PC-9 (cell line): ENCODE data around the gene MCCD1. TPM values are rescaled to one million over a fixed set of nuclear protein-coding genes. Genes with fewer than 3 reads are reported as not detected.
A peak's percentile ranks its signal among the peaks of the same experiment; 100 is the strongest.

Source experiments
- BruUV-seq: library from RNA; stranded (reverse); fragments of 400-500 nt; replicated peaks from 2 replicates; lab custom pipeline; 2021; lab: Mats Ljungman, UMichigan
- CTCF ChIA-PET: fragments of 300-600 bp; sonication (Branson Sonifier 250); formaldehyde crosslinking; loops from one replicate; lab custom pipeline; 2022; ENCODE audit warnings: antibody characterized with exemption; lab: Charles Lee
- POLR2A ChIA-PET: fragments of 300-600 bp; sonication (Branson Sonifier 250); formaldehyde crosslinking; loops from one replicate; lab custom pipeline; 2022; ENCODE audit warnings: antibody characterized with exemption; ENCODE audit not compliant: unreplicated experiment; lab: Charles Lee
- DNase-seq, 2 experiments: peaks; one replicate each; pipeline versions ENCODE4 v3.0.0 to v3.0.0-alpha.2; 2015 to 2022; ENCODE audit warnings: mixed read lengths in 1 of 2
- H2AFZ ChIP-seq: fragments of 200-600 bp; sonication (generic); 2 replicates; pipeline ENCODE4 v1.8.1; 2017; ENCODE audit warnings: antibody characterized with exemption
- H3F3A ChIP-seq: fragments of 200-600 bp; sonication (generic); 2 replicates; pipeline ENCODE4 v1.8.1; 2017; ENCODE audit warnings: antibody characterized with exemption, mild to moderate bottlenecking, low read depth; ENCODE audit not compliant: insufficient read depth
- H3K27ac ChIP-seq: fragments of 200-600 bp; sonication (generic); 2 replicates; pipeline ENCODE4 v1.6.1; 2016; ENCODE audit warnings: mixed run types
- H3K27me3 ChIP-seq: fragments of 200-600 bp; sonication (generic); 2 replicates; pipeline ENCODE4 v1.6.1; 2016; ENCODE audit warnings: low read depth, mixed run types; ENCODE audit not compliant: insufficient read depth
- H3K36me3 ChIP-seq: fragments of 200-600 bp; sonication (generic); 2 replicates; pipeline ENCODE4 v1.6.1; 2016; ENCODE audit warnings: low read depth, mixed run types
- H3K4me1 ChIP-seq: fragments of 200-600 bp; sonication (generic); replicated peaks from 2 replicates; pipeline ENCODE4 v1.6.1; 2016; ENCODE audit warnings: mixed run types; ENCODE audit not compliant: insufficient read depth
- H3K4me2 ChIP-seq: fragments of 200-600 bp; sonication (generic); 2 replicates; pipeline ENCODE4 v1.6.1; 2017; ENCODE audit warnings: mixed run types
- H3K4me3 ChIP-seq: fragments of 200-600 bp; sonication (generic); 2 replicates; pipeline ENCODE4 v1.6.1; 2016; ENCODE audit warnings: mixed run types
- H3K79me2 ChIP-seq: fragments of 200-600 bp; sonication (generic); 2 replicates; pipeline ENCODE4 v1.6.1; 2017; ENCODE audit warnings: low read depth, mixed run types
- H3K9me2 ChIP-seq: fragments of 200-600 bp; sonication (generic); 2 replicates; pipeline ENCODE4 v1.8.1; 2017; ENCODE audit warnings: mild to moderate bottlenecking; ENCODE audit not compliant: insufficient read depth
- H3K9me3 ChIP-seq: fragments of 200-600 bp; sonication (generic); 2 replicates; pipeline ENCODE4 v1.8.1; 2016; ENCODE audit warnings: low read depth; ENCODE audit not compliant: insufficient read depth
- H4K20me1 ChIP-seq: fragments of 200-600 bp; sonication (generic); 2 replicates; pipeline ENCODE4 v1.8.1; 2017; ENCODE audit not compliant: insufficient read depth
- CTCF ChIP-seq: fragments of 200-600 bp; sonication (generic); conservative IDR thresholded peaks from 2 replicates; pipeline ENCODE4 v1.6.1; 2017; ENCODE audit warnings: mixed run types, antibody characterized with exemption, mild to moderate bottlenecking, moderate library complexity
- EZH2 ChIP-seq: fragments of 200-600 bp; sonication (generic); IDR thresholded peaks from 2 replicates; pipeline ENCODE4 v1.8.0; 2017; ENCODE audit warnings: antibody characterized with exemption, low read depth
- intact Hi-C: fragments of 100-400 bp; cut with micrococcal nuclease; formaldehyde crosslinking; loops from one replicate; pipeline ENCODE4 v1.10.0; 2022; ENCODE audit not compliant: unreplicated experiment
- total RNA-seq: library from RNA; stranded (reverse); gene quantifications from 2 replicates; pipeline ENCODE4 v1.2.3, GENCODE V29; 2021

Gene MCCD1
- total RNA-seq, 1 experiment from 2014 or later, result not detected

- no peaks in the 10 kb centered on the region for H3K9me2 ChIP-seq
- peaks cover 79% of the 10 kb centered on the region for H4K20me1 ChIP-seq
- peaks cover 30% of the 10 kb centered on the region for H3K79me2 ChIP-seq
- H3F3A ChIP-seq, result peaks cover 74% of the 10 kb centered on the region
- H2AFZ ChIP-seq, result no peak overlapping the region
- BruUV-seq, result no TSS peak
- ChIA-PET CTCF (no interaction called here), POLR2A (interaction anchor here (0.5 kb wide), 1 partner anchor 91 kb away, joined by 5 read pairs; no protein-coding TSS in a partner anchor)
- intact Hi-C loops, result no loop called here
- H3K36me3 ChIP-seq, result peaks cover 52% of the 10 kb centered on the region
- DNase-seq, result no peak
- no peaks in the 10 kb centered on the region for H3K9me3 ChIP-seq
- no peak overlapping the region for H3K27ac ChIP-seq
- H3K4me2 ChIP-seq, result no peak overlapping the region
- H3K4me1 ChIP-seq, result no peaks in the 10 kb centered on the region
- H3K4me3 ChIP-seq, result no peak overlapping the region
- no peaks in the 10 kb centered on the region for H3K27me3 ChIP-seq
- no peak for TF ChIP-seq EZH2
- TF ChIP-seq CTCF, result no peak
These were observed 4.1 kb downstream of the MCCD1 start for GRCh38 chr6:31532644-31533454.

- H3K4me1 ChIP-seq, result no peaks in the 10 kb centered on the region
- intact Hi-C loops, result no loop called here
- ChIA-PET POLR2A (no interaction called here), CTCF (no interaction called here)
- BruUV-seq, result no TSS peak
- peaks cover 56% of the 10 kb centered on the region for H3K36me3 ChIP-seq
- no peak overlapping the region for H3K27ac ChIP-seq
- peaks cover 35% of the 10 kb centered on the region for H3K79me2 ChIP-seq
- no peak overlapping the region for H3K4me3 ChIP-seq
- TF ChIP-seq EZH2 (no peak), CTCF (no peak)
- no peak overlapping the region for H2AFZ ChIP-seq
- H3F3A ChIP-seq, result peaks cover 74% of the 10 kb centered on the region
- DNase-seq, result no peak
- no peaks in the 10 kb centered on the region for H3K27me3 ChIP-seq
- no peaks in the 10 kb centered on the region for H3K9me3 ChIP-seq
- H3K4me2 ChIP-seq, result no peak overlapping the region
- no peaks in the 10 kb centered on the region for H3K9me2 ChIP-seq
- peaks cover 85% of the 10 kb centered on the region for H4K20me1 ChIP-seq
These were observed 4.7 kb downstream of the MCCD1 start for GRCh38 chr6:31533455-31533841.

- H3K27ac ChIP-seq, result no peak overlapping the region
- no peaks in the 10 kb centered on the region for H3K9me3 ChIP-seq
- ChIA-PET CTCF (no interaction called here), POLR2A (no interaction called here)
- H3F3A ChIP-seq, result peaks cover 73% of the 10 kb centered on the region
- intact Hi-C loops, result no loop called here
- peaks cover 41% of the 10 kb centered on the region for H3K79me2 ChIP-seq
- no peak for TF ChIP-seq EZH2
- no peak for TF ChIP-seq CTCF
- H3K9me2 ChIP-seq, result no peaks in the 10 kb centered on the region
- no peak overlapping the region for H3K4me2 ChIP-seq
- no peak overlapping the region for H3K4me3 ChIP-seq
- TSS peak; percentile 0 for BruUV-seq
- 0 out of 2 replicates have a peak, but pooled peaks cover 4% of the 10 kb centered on the region for H3K4me1 ChIP-seq
- DNase-seq, result no peak
- H3K27me3 ChIP-seq, result no peaks in the 10 kb centered on the region
- H3K36me3 ChIP-seq, result peaks cover 62% of the 10 kb centered on the region
- no peak overlapping the region for H2AFZ ChIP-seq
- H4K20me1 ChIP-seq, result peaks cover 91% of the 10 kb centered on the region
These were observed 5.2 kb downstream of the MCCD1 start for GRCh38 chr6:31534011-31534410.
